NB4 (cell line): ENCODE results near the gene LRIG1.

Source experiments
- POLR2A ChIP-seq: IDR thresholded peaks from 2 replicates; pipeline ENCODE4 v1.6.1; 2011; ENCODE audit warnings: mild to moderate bottlenecking; ENCODE audit not compliant: insufficient read length; ENCODE audit errors: extremely low read depth
- TF ChIP-seq, protein P1 (sequence below): IDR thresholded peaks from one replicate; pipeline ENCODE4 v1.5.1; 2012; ENCODE audit warnings: low read depth, low read length

DNA sequence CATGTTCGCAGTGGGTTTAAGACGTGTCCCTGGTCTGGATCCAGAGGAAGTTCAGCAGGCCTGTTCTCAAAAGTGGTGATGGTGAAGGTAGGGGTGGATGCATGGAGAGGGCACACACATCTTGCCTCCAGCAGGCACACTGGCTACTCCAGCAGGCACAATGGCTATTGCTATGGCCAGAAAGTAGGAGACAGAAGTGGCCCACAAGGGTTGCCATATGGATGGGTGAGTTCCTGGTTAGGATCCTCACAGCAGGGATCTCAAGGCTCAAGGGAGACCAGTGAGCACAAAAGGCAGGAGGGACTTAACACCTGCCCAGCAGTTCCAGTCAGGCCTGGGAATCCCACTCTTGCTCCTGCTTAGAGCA lies 107.9 kb downstream of the LRIG1 start:
- TF ChIP-seq POLR2A = no peak
- TF ChIP-seq, protein P1, sequence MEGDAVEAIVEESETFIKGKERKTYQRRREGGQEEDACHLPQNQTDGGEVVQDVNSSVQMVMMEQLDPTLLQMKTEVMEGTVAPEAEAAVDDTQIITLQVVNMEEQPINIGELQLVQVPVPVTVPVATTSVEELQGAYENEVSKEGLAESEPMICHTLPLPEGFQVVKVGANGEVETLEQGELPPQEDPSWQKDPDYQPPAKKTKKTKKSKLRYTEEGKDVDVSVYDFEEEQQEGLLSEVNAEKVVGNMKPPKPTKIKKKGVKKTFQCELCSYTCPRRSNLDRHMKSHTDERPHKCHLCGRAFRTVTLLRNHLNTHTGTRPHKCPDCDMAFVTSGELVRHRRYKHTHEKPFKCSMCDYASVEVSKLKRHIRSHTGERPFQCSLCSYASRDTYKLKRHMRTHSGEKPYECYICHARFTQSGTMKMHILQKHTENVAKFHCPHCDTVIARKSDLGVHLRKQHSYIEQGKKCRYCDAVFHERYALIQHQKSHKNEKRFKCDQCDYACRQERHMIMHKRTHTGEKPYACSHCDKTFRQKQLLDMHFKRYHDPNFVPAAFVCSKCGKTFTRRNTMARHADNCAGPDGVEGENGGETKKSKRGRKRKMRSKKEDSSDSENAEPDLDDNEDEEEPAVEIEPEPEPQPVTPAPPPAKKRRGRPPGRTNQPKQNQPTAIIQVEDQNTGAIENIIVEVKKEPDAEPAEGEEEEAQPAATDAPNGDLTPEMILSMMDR = no peak
